Smooth muscle cell (in vitro differentiated cells): ENCODE measurements around the gene ZNF318. TPM values are rescaled to one million over a fixed set of nuclear protein-coding genes. Genes with fewer than 3 reads are reported as not detected.
A peak's percentile ranks its signal among the peaks of the same experiment; 100 is the strongest.

Experiments
- DNase-seq: peaks from one replicate; lab custom pipeline; 2025; ENCODE audit not compliant: unreplicated experiment; lab: John Stamatoyannopoulos, UW
- H2AFZ ChIP-seq: fragments of 200-600 bp; sonication (generic); 2 replicates; pipeline ENCODE4 v1.6.0; 2016; ENCODE audit warnings: antibody characterized with exemption, low read depth, mild to moderate bottlenecking
- H3F3A ChIP-seq: fragments of 200-600 bp; sonication (generic); 2 replicates; pipeline ENCODE4 v1.6.0; 2017; ENCODE audit warnings: antibody characterized with exemption, low read depth
- H3K27ac ChIP-seq: fragments of 200-600 bp; sonication (generic); 2 replicates; pipeline ENCODE4 v1.5.1; 2016; ENCODE audit warnings: low read depth, mild to moderate bottlenecking
- H3K27me3 ChIP-seq: fragments of 200-600 bp; sonication (generic); 2 replicates; pipeline ENCODE4 v1.6.1; 2016; ENCODE audit warnings: low read depth, mild to moderate bottlenecking
- H3K36me3 ChIP-seq: fragments of 200-600 bp; sonication (generic); 2 replicates; pipeline ENCODE4 v1.5.1; 2016; ENCODE audit warnings: low read depth
- H3K4me1 ChIP-seq: fragments of 200-600 bp; sonication (generic); 2 replicates; pipeline ENCODE4 v1.5.1; 2016; ENCODE audit warnings: low read depth
- H3K4me2 ChIP-seq: fragments of 200-600 bp; sonication (generic); 2 replicates; pipeline ENCODE4 v1.6.0; 2016; ENCODE audit warnings: mild to moderate bottlenecking
- H3K4me3 ChIP-seq: fragments of 200-600 bp; sonication (generic); 2 replicates; pipeline ENCODE4 v1.5.1; 2016; ENCODE audit warnings: mild to moderate bottlenecking
- H3K79me2 ChIP-seq: fragments of 200-600 bp; sonication (generic); 2 replicates; pipeline ENCODE4 v1.6.0; 2016; ENCODE audit warnings: low read depth, mild to moderate bottlenecking
- H3K9ac ChIP-seq: fragments of 200-600 bp; sonication (generic); 2 replicates; pipeline ENCODE4 v1.6.0; 2016; ENCODE audit warnings: low read depth
- H3K9me3 ChIP-seq: fragments of 200-600 bp; sonication (generic); replicated peaks from 2 replicates; pipeline ENCODE4 v1.5.1; 2016; ENCODE audit warnings: low read depth
- H4K20me1 ChIP-seq: fragments of 200-600 bp; sonication (generic); 2 replicates; pipeline ENCODE4 v1.6.0; 2016; ENCODE audit warnings: low read depth
- CTCF ChIP-seq: fragments of 200-600 bp; sonication (generic); IDR thresholded peaks from 2 replicates; pipeline ENCODE4 v1.5.1; 2017; ENCODE audit warnings: borderline replicate concordance, mild to moderate bottlenecking, antibody characterized with exemption; ENCODE audit not compliant: insufficient read depth, poor library complexity, severe bottlenecking
- WGBS: methylation state at CpG from one replicate; pipeline ENCODE4 v1.1.7; 2016; ENCODE audit warnings: low lambda C conversion rate; 5-methylcytosine and 5-hydroxymethylcytosine counted together
- polyA plus RNA-seq: library from polyadenylated mRNA; unstranded; fragments of >200 nt; fragmentation: Nextera tagmentation; extraction: Ambion mirVana; gene quantifications from 2 replicates; pipeline ENCODE4 v1.2.1, GENCODE V29; 2016
- total RNA-seq: library from RNA; depleted of rRNA; stranded (reverse); fragments of >200 nt; gene quantifications from 2 replicates; pipeline ENCODE4 v1.2.3, GENCODE V29; 2014

Gene ZNF318
- total and polyA plus RNA-seq, 2 experiments from 2014 or later: 5.8 to 14.7 TPM

GRCh38 chr6:43331891-43332290 lies 37.6 kb downstream of the ZNF318 start:
- 94% methylated on average over 4 of the region's 4 CpGs for WGBS
- Histone ChIP-seq H3K4me1 (no peaks in the 10 kb centered on the region), H3K27me3 (no peaks in the 10 kb centered on the region), H3K4me2 (no peak overlapping the region), H4K20me1 (no peaks in the 10 kb centered on the region), H3K36me3 (no peaks in the 10 kb centered on the region), H3K9me3 (no peaks in the 10 kb centered on the region), H3K27ac (no peak overlapping the region), H3F3A (no peaks in the 10 kb centered on the region), H3K4me3 (no peak overlapping the region), H3K9ac (no peak overlapping the region), H3K79me2 (no peaks in the 10 kb centered on the region), H2AFZ (no peak overlapping the region)
- DNase-seq: no peak
- TF ChIP-seq CTCF: no peak

GRCh38 chr6:43331470-43331869 lies 38.0 kb downstream of the ZNF318 start:
- Histone ChIP-seq H3K4me2 (no peak overlapping the region), H3K36me3 (no peaks in the 10 kb centered on the region), H3K9ac (no peak overlapping the region), H4K20me1 (no peaks in the 10 kb centered on the region), H3F3A (no peaks in the 10 kb centered on the region), H3K4me1 (no peaks in the 10 kb centered on the region), H3K9me3 (no peaks in the 10 kb centered on the region), H3K27me3 (no peaks in the 10 kb centered on the region), H3K27ac (no peak overlapping the region), H2AFZ (no peak overlapping the region), H3K4me3 (no peak overlapping the region), H3K79me2 (no peaks in the 10 kb centered on the region)
- 78% methylated on average over 1 of the region's 1 CpG for WGBS
- DNase-seq: no peak
- TF ChIP-seq CTCF: no peak

- 53% methylated on average over 1 of the region's 1 CpG for WGBS
- no peak for TF ChIP-seq CTCF
- Histone ChIP-seq H3K4me2 (no peak overlapping the region), H4K20me1 (no peaks in the 10 kb centered on the region), H3K9ac (no peak overlapping the region), H3K9me3 (no peaks in the 10 kb centered on the region), H3K4me3 (no peak overlapping the region), H3K27me3 (no peaks in the 10 kb centered on the region), H3F3A (no peaks in the 10 kb centered on the region), H3K27ac (peak overlapping the region; percentile 49), H3K79me2 (no peaks in the 10 kb centered on the region), H3K4me1 (no peaks in the 10 kb centered on the region), H3K36me3 (no peaks in the 10 kb centered on the region), H2AFZ (no peak overlapping the region)
- no peak for DNase-seq
These were observed 40.9 kb downstream of the ZNF318 start for GRCh38 chr6:43328528-43328927.

GRCh38 chr6:43325876-43326275 lies 43.6 kb downstream of the ZNF318 start:
- Histone ChIP-seq H3K9me3 (no peaks in the 10 kb centered on the region), H3K27ac (no peak overlapping the region), H3F3A (no peaks in the 10 kb centered on the region), H2AFZ (no peak overlapping the region), H4K20me1 (no peaks in the 10 kb centered on the region), H3K4me3 (no peak overlapping the region), H3K4me1 (no peaks in the 10 kb centered on the region), H3K27me3 (no peaks in the 10 kb centered on the region), H3K36me3 (no peaks in the 10 kb centered on the region), H3K79me2 (no peaks in the 10 kb centered on the region), H3K4me2 (no peak overlapping the region), H3K9ac (no peak overlapping the region)
- no peak for DNase-seq
- no peak for TF ChIP-seq CTCF
- 79% methylated on average over 1 of the region's 1 CpG for WGBS
